Ascending aorta (tissue), 2 donors: Measurements from ENCODE around the gene TLCD1. TPM values are rescaled to one million over a fixed set of nuclear protein-coding genes. Genes with fewer than 3 reads are reported as not detected.

Experiments
- DNase-seq, 2 donors: peaks; one replicate each; pipeline ENCODE4 v3.0.0-alpha.2; 2019; ENCODE audit warnings: low spot score in 2 of 2
- H3K27ac ChIP-seq, 2 donors: fragments of 200-600 bp; sonication (generic); one replicate each; pipeline ENCODE4 v1.5.1; 2016 to 2017; ENCODE audit warnings: mild to moderate bottlenecking in 1 of 2
- H3K27me3 ChIP-seq: fragments of 200-600 bp; sonication (generic); one replicate; pipeline ENCODE4 v1.5.1; 2017
- H3K36me3 ChIP-seq, 2 donors: fragments of 200-600 bp; sonication (generic); one replicate each; pipeline ENCODE4 v1.5.1; 2016
- H3K4me1 ChIP-seq, 2 donors: fragments of 200-600 bp; sonication (generic); one replicate each; pipeline ENCODE4 v1.5.1; 2016 to 2017; ENCODE audit warnings: mild to moderate bottlenecking in 1 of 2
- H3K4me3 ChIP-seq, 2 donors: fragments of 200-600 bp; sonication (generic); one replicate each; pipeline ENCODE4 v1.5.1; 2016 to 2017; ENCODE audit warnings: mild to moderate bottlenecking in 1 of 2
- H3K9me3 ChIP-seq, 2 donors: fragments of 200-600 bp; sonication (generic); one replicate each; pipeline ENCODE4 v1.5.1; 2016
- CTCF ChIP-seq, 3 experiments: fragments of 200-600 bp in 2 of 3; fragments of 450-650 bp in 1 of 3; sonication (generic) in 2 of 3; IDR thresholded peaks; one replicate each; pipeline ENCODE4 v1.5.1; 2016 to 2019; ENCODE audit warnings: antibody characterized with exemption in 3 of 3, mild to moderate bottlenecking in 1 of 3, moderate library complexity in 1 of 3
- intact Hi-C: fragments of 100-400 bp; cut with DNase I; formaldehyde crosslinking; loops from one replicate; pipeline ENCODE4 v1.15.1; 2023
- total RNA-seq: library from RNA; depleted of rRNA; stranded (reverse); fragments of >200 nt; gene quantifications from one replicate; pipeline ENCODE4 v1.1.0, GENCODE V29; 2016

TLCD1 gene
- total RNA-seq, 1 donor from 2014 or later: not detected

- TF ChIP-seq CTCF (IDR thresholded peaks at IDR 0.05): no peak
- H3K4me1 ChIP-seq: peaks cover 12 to 30% of the 10 kb centered on the region in 2 donors
- no peaks in the 10 kb centered on the region for H3K36me3 ChIP-seq
- no peak overlapping the region for H3K4me3 ChIP-seq
- H3K27me3 ChIP-seq: no peaks in the 10 kb centered on the region
- intact Hi-C loops: no loop called here
- no peaks in the 10 kb centered on the region for H3K9me3 ChIP-seq
- no peak for DNase-seq
- peak overlapping the region in 1 of 2 donors; percentile 18 for H3K27ac ChIP-seq
Measured at GRCh38 chr17:28741358-28742349, 15.6 kb upstream of the TLCD1 start.

GRCh38 chr17:28740406-28741357, 14.6 kb upstream of the TLCD1 start:
- H3K27ac ChIP-seq: no peak overlapping the region
- H3K4me3 ChIP-seq: no peak overlapping the region
- intact Hi-C loops: no loop called here
- no peaks in the 10 kb centered on the region for H3K27me3 ChIP-seq
- no peaks in the 10 kb centered on the region for H3K9me3 ChIP-seq
- DNase-seq: no peak
- TF ChIP-seq CTCF (IDR thresholded peaks at IDR 0.05): no peak
- peaks cover 8 to 21% of the 10 kb centered on the region in 2 donors for H3K4me1 ChIP-seq
- no peaks in the 10 kb centered on the region for H3K36me3 ChIP-seq

DNA sequence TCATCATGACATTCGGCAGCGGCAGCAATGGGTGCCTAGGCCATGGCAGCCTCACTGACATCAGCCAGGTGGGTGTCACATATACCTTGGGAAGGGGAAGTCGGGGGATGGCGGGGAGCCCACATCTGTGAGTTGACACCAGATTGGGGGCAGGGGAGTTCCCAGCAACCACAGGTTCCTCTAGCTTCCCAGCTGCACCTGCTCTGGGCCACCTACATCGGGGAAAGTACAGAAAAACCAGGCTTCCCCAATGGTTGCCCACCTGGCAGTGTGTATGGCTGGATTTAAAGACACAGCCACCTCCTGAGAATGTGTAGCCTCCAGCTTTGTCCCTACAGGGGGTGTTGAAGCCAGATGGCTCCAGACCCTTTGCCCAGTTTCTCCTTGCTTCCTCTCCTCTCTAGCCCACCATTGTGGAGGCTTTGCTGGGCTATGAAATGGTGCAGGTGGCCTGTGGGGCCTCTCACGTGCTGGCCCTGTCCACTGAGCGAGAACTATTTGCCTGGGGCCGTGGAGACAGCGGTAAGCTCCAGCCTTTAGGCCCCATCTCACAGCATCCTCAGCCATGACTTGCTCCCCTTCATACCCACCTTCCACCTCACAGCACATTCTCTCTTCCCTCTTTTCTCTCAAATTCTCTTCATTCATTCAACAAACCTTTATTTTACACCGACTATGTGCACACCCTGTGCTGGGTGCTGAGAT, 12.8 kb upstream of the TLCD1 start:
- intact Hi-C loops: no loop called here
- DNase-seq: no peak
- TF ChIP-seq CTCF (IDR thresholded peaks at IDR 0.05): no peak

DNA sequence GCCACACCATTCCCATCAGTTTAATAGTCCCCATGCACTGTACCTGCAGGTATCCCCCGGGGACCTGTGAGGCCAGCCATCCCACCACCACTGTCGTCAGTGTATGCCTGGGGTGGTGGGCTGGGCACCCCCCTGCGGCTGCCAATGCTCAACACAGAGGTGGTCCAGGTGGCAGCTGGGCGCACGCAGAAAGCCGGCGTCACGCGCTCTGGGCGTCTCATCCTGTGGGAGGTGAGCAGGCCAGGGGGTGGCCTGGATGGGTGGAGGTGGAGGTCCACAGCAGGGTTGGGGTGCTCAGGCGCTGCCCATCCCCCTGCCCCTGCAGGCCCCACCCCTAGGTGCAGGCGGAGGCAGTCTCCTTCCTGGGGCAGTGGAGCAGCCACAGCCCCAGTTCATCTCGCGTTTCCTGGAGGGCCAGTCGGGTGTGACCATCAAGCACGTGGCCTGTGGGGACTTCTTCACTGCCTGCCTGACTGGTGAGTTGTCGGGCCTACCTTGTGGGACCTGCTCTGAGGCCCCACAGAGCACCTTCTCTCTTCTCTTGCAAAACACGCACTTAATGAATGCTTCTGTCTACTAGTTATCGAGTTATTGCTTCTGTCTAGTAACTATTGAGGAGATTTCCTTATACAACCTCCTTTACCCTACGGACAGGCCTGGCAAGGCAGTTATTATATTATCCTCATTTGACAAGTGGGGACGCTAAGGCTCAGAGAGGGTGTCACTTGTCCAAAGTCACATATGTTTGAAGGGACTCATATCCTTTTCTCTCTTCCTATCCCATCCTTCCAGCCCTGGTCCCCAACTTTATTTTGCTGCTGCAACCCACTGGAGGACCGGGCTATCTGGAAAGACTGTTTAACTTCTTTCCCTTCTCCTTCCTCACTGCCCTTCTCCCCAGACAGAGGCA, 12.0 kb upstream of the TLCD1 start:
- TF ChIP-seq CTCF (IDR thresholded peaks at IDR 0.05): no peak
- H3K9me3 ChIP-seq: no peaks in the 10 kb centered on the region
- DNase-seq: no peak
- no peaks in the 10 kb centered on the region for H3K27me3 ChIP-seq
- intact Hi-C loops: no loop called here
- H3K4me3 ChIP-seq: no peak overlapping the region
- H3K36me3 ChIP-seq: no peaks in the 10 kb centered on the region
- no peak overlapping the region for H3K27ac ChIP-seq
- H3K4me1 ChIP-seq: peaks cover 0 to 5% of the 10 kb centered on the region in 2 donors

More for the DNA sequence above, 12.8 kb upstream of the TLCD1 start:
- no peak overlapping the region for H3K4me3 ChIP-seq
- H3K27ac ChIP-seq: no peak overlapping the region
- H3K4me1 ChIP-seq: peaks cover 0 to 10% of the 10 kb centered on the region in 2 donors
- no peaks in the 10 kb centered on the region for H3K9me3 ChIP-seq
- no peaks in the 10 kb centered on the region for H3K36me3 ChIP-seq
- H3K27me3 ChIP-seq: no peaks in the 10 kb centered on the region
